Endothelial cell of umbilical vein (primary cell): ENCODE data around the gene OR2T12. TPM values are rescaled to one million over a fixed set of nuclear protein-coding genes. Genes with fewer than 3 reads are reported as not detected.

Experiments used
- Bru-seq: library from RNA; stranded (reverse); fragments of 400-500 nt; gene quantifications from one replicate; lab custom pipeline; 2021; lab: Mats Ljungman, UMichigan
- BruChase-seq, 2 experiments: library from RNA; stranded (reverse); fragments of 400-500 nt; gene quantifications; one replicate each; lab custom pipeline; 2021; lab: Mats Ljungman, UMichigan
- BruUV-seq: library from RNA; stranded (reverse); fragments of 400-500 nt; replicated peaks from 2 replicates; lab custom pipeline; 2021; lab: Mats Ljungman, UMichigan
- CTCF ChIA-PET: fragments of 300-600, 350-600 bp; sonication (Branson Sonifier 250); formaldehyde crosslinking; loops from one replicate; lab custom pipeline; 2021; ENCODE audit warnings: antibody characterized with exemption, inconsistent platforms; lab: Charles Lee
- POLR2A ChIA-PET: fragments of 300-600, 350-600 bp; sonication (Branson Sonifier 250); formaldehyde crosslinking; loops from one replicate; lab custom pipeline; 2021; ENCODE audit warnings: antibody characterized with exemption, inconsistent platforms; lab: Charles Lee
- DNase-seq: peaks from one replicate; pipeline ENCODE4 v3.0.0-alpha.2; 2011; ENCODE audit warnings: low read depth, low spot score
- FAIRE-seq: peaks from 2 replicates; lab custom pipeline; 2011; peaks lifted over from hg19 to GRCh38; lab: Jason Lieb, UNC
- H2AFZ ChIP-seq: 2 replicates; pipeline ENCODE4 v1.6.0; 2012; ENCODE audit warnings: low read depth, low read length, control low read depth, inconsistent platforms
- H3K27ac ChIP-seq: 2 replicates; pipeline ENCODE4 v1.5.1; 2011; ENCODE audit warnings: low read depth, mild to moderate bottlenecking, control low read depth, low read length, moderate library complexity; ENCODE audit not compliant: insufficient read depth
- H3K27me3 ChIP-seq, 2 experiments: 2 replicates each; pipeline versions ENCODE4 v1.6.0 to v1.6.1; 2011; ENCODE audit warnings: low read length in 2 of 2, mixed read lengths in 1 of 2; ENCODE audit not compliant: control insufficient read depth in 2 of 2, insufficient read depth in 2 of 2
- H3K36me3 ChIP-seq, 2 experiments: 2 replicates in 1 of 2; 3 replicates in 1 of 2; pipeline ENCODE4 v1.5.1; 2011; ENCODE audit warnings: low read length in 2 of 2, mild to moderate bottlenecking in 1 of 2, moderate library complexity in 1 of 2; ENCODE audit not compliant: control insufficient read depth in 2 of 2, insufficient read depth in 2 of 2; ENCODE audit errors: extremely low read depth in 1 of 2
- H3K4me1 ChIP-seq: 3 replicates; pipeline ENCODE4 v1.5.1; 2011; ENCODE audit warnings: mild to moderate bottlenecking, low read length; ENCODE audit not compliant: control insufficient read depth, insufficient read depth; ENCODE audit errors: extremely low read depth
- H3K4me2 ChIP-seq: 2 replicates; pipeline ENCODE4 v1.6.1; 2011; ENCODE audit warnings: low read length, control low read depth, mixed read lengths; ENCODE audit not compliant: insufficient read depth
- H3K4me3 ChIP-seq, 3 experiments: fragments of 200-600 bp in 1 of 3; sonication (generic), shearing (Covaris generic) in 1 of 3; replicated peaks in 1 of 3; 2 replicates each; pipeline ENCODE4 v1.5.1; 2011 to 2016; ENCODE audit warnings: control low read depth in 3 of 3, low read length in 3 of 3, mild to moderate bottlenecking in 2 of 3, inconsistent platforms in 1 of 3, low read depth in 1 of 3, moderate library complexity in 1 of 3; ENCODE audit not compliant: insufficient read depth in 1 of 3
- H3K79me2 ChIP-seq: 2 replicates; pipeline ENCODE4 v1.6.0; 2012; ENCODE audit warnings: low read length, inconsistent platforms; ENCODE audit not compliant: control insufficient read depth, insufficient read depth
- H3K9ac ChIP-seq: replicated peaks from 2 replicates; pipeline ENCODE3; 2011; ENCODE audit warnings: low read length, control low read depth; ENCODE audit not compliant: insufficient read depth; ENCODE audit errors: extremely low read depth
- H3K9me1 ChIP-seq: replicated peaks from 3 replicates; pipeline ENCODE4 v1.6.0; 2011; ENCODE audit warnings: mild to moderate bottlenecking, low read length; ENCODE audit not compliant: control insufficient read depth, insufficient read depth; ENCODE audit errors: extremely low read depth
- H3K9me3 ChIP-seq: replicated peaks from 2 replicates; pipeline ENCODE4 v1.5.1; 2012; ENCODE audit warnings: low read length, inconsistent platforms; ENCODE audit not compliant: control insufficient read depth, insufficient read depth
- H4K20me1 ChIP-seq: replicated peaks from 2 replicates; pipeline ENCODE3; 2011; ENCODE audit warnings: mild to moderate bottlenecking, low read length; ENCODE audit not compliant: control insufficient read depth, insufficient read depth; ENCODE audit errors: extremely low read depth
- EZH2 ChIP-seq: IDR thresholded peaks from 2 replicates; pipeline ENCODE4 v1.6.1; 2012; ENCODE audit warnings: borderline replicate concordance, low read depth, mild to moderate bottlenecking, moderate library complexity, low read length, inconsistent platforms; ENCODE audit not compliant: severe bottlenecking
- FOS ChIP-seq: IDR thresholded peaks from 2 replicates; pipeline ENCODE4 v1.6.1; 2011; ENCODE audit warnings: mild to moderate bottlenecking, low read length, moderate library complexity, borderline replicate concordance; ENCODE audit not compliant: insufficient read depth
- GATA2 ChIP-seq: IDR thresholded peaks from 2 replicates; pipeline ENCODE4 v1.7.0; 2011; ENCODE audit warnings: low read depth, mild to moderate bottlenecking, moderate library complexity, mixed read lengths, low read length; ENCODE audit not compliant: insufficient read length, insufficient read depth
- JUN ChIP-seq: IDR thresholded peaks from 2 replicates; pipeline ENCODE4 v1.6.1; 2011; ENCODE audit warnings: borderline replicate concordance, low read depth; ENCODE audit not compliant: insufficient read length, insufficient read depth
- MYC ChIP-seq: IDR thresholded peaks from one replicate; pipeline ENCODE4 v1.6.1; 2011; ENCODE audit warnings: mild to moderate bottlenecking, low read depth, low read length
- POLR2A ChIP-seq: IDR thresholded peaks from 2 replicates; pipeline ENCODE4 v1.6.1; 2012; ENCODE audit warnings: low read depth, mild to moderate bottlenecking, control low read depth, low read length
- POLR2AphosphoS5 ChIP-seq: IDR thresholded peaks from 2 replicates; pipeline ENCODE4 v1.6.1; 2012; ENCODE audit warnings: low read depth, mild to moderate bottlenecking, control low read depth, low read length, moderate library complexity; ENCODE audit not compliant: insufficient read depth
- dilution Hi-C: fragments of 300-500 bp; cut with MboI; formaldehyde crosslinking; loops from one replicate; pipeline ENCODE4 v1.15.0; 2019; ENCODE audit warnings: low sequenced_read_pairs; ENCODE audit not compliant: extremely low pct_ligation_motif_present
- intact Hi-C: fragments of 100-400 bp; cut with micrococcal nuclease; formaldehyde crosslinking; loops from one replicate; pipeline ENCODE4 v1.10.0; 2022
- long read RNA-seq: library from polyadenylated mRNA; stranded (forward); transcript quantifications from one replicate; pipeline ENCODE4 v2.0.0, GENCODE V29; 2021
- polyA minus RNA-seq, 3 experiments: library from RNA; depleted of rRNA, polyadenylated mRNA; stranded (reverse); fragments of >200 nt; gene quantifications; 1 replicate in 1 of 3; 2 replicates in 2 of 3; pipeline ENCODE4 v1.2.3, GENCODE V29; 2011
- polyA plus RNA-seq, 4 experiments: library from polyadenylated mRNA; depleted of rRNA in 3 of 4; stranded (reverse) in 3 of 4; unstranded in 1 of 4; fragments of >200 nt; gene quantifications; 2 replicates each; pipeline versions ENCODE4 v1.2.1 to v1.2.3, GENCODE V29; 2011 to 2012; ENCODE audit warnings: missing spikeins in 1 of 4
- total RNA-seq: library from RNA; stranded (reverse); gene quantifications from 2 replicates; pipeline ENCODE4 v1.2.3, GENCODE V29; 2021
- TF ChIP-seq, protein P1 (sequence below), 2 donors: IDR thresholded peaks; 1 replicate in 1 of 2; 2 replicates in 1 of 2; pipeline ENCODE4 v1.5.1; 2011; ENCODE audit warnings: low read length in 2 of 2, mild to moderate bottlenecking in 2 of 2, moderate library complexity in 2 of 2, control low read depth in 1 of 2, inconsistent platforms in 1 of 2, low read depth in 1 of 2; ENCODE audit not compliant: insufficient read depth in 1 of 2; ENCODE audit errors: extremely low read depth in 1 of 2

Gene OR2T12, protein sequence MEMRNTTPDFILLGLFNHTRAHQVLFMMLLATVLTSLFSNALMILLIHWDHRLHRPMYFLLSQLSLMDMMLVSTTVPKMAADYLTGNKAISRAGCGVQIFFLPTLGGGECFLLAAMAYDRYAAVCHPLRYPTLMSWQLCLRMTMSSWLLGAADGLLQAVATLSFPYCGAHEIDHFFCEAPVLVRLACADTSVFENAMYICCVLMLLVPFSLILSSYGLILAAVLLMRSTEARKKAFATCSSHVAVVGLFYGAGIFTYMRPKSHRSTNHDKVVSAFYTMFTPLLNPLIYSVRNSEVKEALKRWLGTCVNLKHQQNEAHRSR
- total RNA-seq (not detected in 2 replicates), polyA plus RNA-seq (not detected in 2 replicates), polyA minus RNA-seq (not detected in 2 replicates), Bru-seq, nascent RNA (not detected), BruChase-seq, experiment 1, labeled RNA remaining after a 6-hour chase (not detected), BruChase-seq, experiment 2, labeled RNA remaining after a 2-hour chase (not detected)
- polyA plus RNA-seq (2011; cell fraction: cytosol; rRNA removed) = not detected in 2 replicates
- polyA plus RNA-seq (2011; cell fraction: nucleus; rRNA removed) = not detected in 2 replicates
- polyA plus RNA-seq (2012) = not detected in 2 replicates
- polyA minus RNA-seq (2011; cell fraction: cytosol; rRNA and poly(A)+ RNA removed) = not detected
- polyA minus RNA-seq (2011; cell fraction: nucleus; rRNA and poly(A)+ RNA removed) = not detected in 2 replicates
- long read RNA-seq = 0 reads

DNA sequence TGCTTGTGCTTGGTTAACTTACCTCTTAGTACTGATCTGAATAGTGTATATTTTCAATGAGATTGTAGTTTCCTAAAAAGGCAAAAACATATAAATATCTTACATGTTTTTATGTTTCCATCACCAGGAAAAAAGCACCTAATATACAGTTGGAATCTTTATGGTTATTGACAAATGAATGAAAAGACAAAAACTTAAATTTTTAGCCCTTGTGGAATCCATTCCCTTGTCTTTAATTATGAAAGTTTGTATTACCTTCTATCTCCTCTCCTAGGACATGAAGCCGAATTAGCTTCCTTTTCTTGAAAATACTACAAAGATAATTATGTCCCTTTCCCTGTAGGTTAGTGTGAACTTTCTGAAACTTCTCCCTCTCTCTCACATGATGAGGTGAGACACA is at the start of gene OR2T12:
Gene OR2T12 (minus strand): TSS at position 101 of the 400 bp plus-strand sequence. CDS start 7,846 bp downstream, outside the sequence.
- TF ChIP-seq POLR2AphosphoS5 (no peak), EZH2 (no peak), GATA2 (no peak), JUN (no peak), FOS (no peak), POLR2A (no peak), MYC (no peak)
- TF ChIP-seq, protein P1, sequence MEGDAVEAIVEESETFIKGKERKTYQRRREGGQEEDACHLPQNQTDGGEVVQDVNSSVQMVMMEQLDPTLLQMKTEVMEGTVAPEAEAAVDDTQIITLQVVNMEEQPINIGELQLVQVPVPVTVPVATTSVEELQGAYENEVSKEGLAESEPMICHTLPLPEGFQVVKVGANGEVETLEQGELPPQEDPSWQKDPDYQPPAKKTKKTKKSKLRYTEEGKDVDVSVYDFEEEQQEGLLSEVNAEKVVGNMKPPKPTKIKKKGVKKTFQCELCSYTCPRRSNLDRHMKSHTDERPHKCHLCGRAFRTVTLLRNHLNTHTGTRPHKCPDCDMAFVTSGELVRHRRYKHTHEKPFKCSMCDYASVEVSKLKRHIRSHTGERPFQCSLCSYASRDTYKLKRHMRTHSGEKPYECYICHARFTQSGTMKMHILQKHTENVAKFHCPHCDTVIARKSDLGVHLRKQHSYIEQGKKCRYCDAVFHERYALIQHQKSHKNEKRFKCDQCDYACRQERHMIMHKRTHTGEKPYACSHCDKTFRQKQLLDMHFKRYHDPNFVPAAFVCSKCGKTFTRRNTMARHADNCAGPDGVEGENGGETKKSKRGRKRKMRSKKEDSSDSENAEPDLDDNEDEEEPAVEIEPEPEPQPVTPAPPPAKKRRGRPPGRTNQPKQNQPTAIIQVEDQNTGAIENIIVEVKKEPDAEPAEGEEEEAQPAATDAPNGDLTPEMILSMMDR (IDR thresholded peaks at IDR 0.05; ENCODE audit: extremely low read depth in 1 of 2, insufficient read depth in 1 of 2, low read depth in 1 of 2, low read length in 2 of 2) = no peak
- no peaks in the 10 kb centered on the region for H3K27me3 ChIP-seq
- no peaks in the 10 kb centered on the region for H3K9me3 ChIP-seq
- BruUV-seq = no TSS peak
- H3K27ac ChIP-seq = no peak within 1 kb of the TSS
- H3K79me2 ChIP-seq = no peaks in the 10 kb centered on the region
- no peaks in the 10 kb centered on the region for H3K4me1 ChIP-seq
- FAIRE-seq = no peak
- no peaks in the 10 kb centered on the region for H3K9me1 ChIP-seq
- POLR2A ChIA-PET = no interaction called here
- intact Hi-C loops (no loop called here), dilution Hi-C loops (no loop called here)
- no peak within 1 kb of the TSS for H2AFZ ChIP-seq
- CTCF ChIA-PET = no interaction called here
- H3K4me2 ChIP-seq = no peak within 1 kb of the TSS
- H3K9ac ChIP-seq = no peak within 1 kb of the TSS
- no peak within 1 kb of the TSS for H3K4me3 ChIP-seq
- DNase-seq = no peak
- no peaks in the 10 kb centered on the region for H3K36me3 ChIP-seq
- no peaks in the 10 kb centered on the region for H4K20me1 ChIP-seq
